Endothelial cell of hepatic sinusoid (primary cell): Measurements from ENCODE around the gene CBLN3.
"Not testable (repeated sequence)": the region's sequence is repeated elsewhere in the genome, so short reads cannot be mapped to it uniquely, and the experiment has no call there.

Experiments used
- in situ Hi-C: cut with HindIII; loops from 2 replicates; pipeline ENCODE4 v1.10.0; 2017; ENCODE audit warnings: low sequenced_read_pairs

Gene CBLN3

GRCh38 chr14:24429395-24430142 is at the start of gene CBLN3, which contains the start of gene KHNYN:
Gene CBLN3, minus strand, starts transcription at chr14:24429668. Its CDS starts 614 bp downstream, at chr14:24429054.
Gene KHNYN, plus strand, starts transcription at chr14:24429954. Its CDS starts 777 bp downstream, at chr14:24430731.
- in situ Hi-C loops, result no loop called here

- in situ Hi-C loops, result no loop called here
These were observed 45.8 kb upstream of the CBLN3 start for GRCh38 chr14:24475261-24475660.

DNA sequence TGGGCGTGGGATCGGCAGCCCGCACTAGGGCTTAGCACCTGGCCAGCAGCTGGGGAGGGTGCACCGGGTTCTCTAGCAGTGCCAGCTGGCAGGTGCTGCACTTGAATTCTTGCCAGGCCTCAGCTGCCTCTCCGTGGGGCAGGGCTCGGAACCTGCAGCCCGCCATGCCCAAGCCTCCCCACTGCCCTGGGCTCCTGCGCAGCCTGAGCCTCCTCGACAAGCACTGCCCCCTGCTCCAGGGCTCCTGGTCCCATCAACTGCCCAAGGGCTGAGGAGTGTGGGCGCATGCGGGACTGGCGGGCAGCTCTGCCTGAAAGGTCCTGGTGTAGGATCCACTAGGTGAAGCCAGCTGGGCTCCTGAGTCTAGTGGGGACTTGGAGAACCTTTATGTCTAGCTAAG is 43.7 kb upstream of the CBLN3 start:
- in situ Hi-C loops, result no loop called here

GRCh38 chr14:24470450-24470849 is 41.0 kb upstream of the CBLN3 start:
- in situ Hi-C loops, result not testable (repeated sequence)

DNA sequence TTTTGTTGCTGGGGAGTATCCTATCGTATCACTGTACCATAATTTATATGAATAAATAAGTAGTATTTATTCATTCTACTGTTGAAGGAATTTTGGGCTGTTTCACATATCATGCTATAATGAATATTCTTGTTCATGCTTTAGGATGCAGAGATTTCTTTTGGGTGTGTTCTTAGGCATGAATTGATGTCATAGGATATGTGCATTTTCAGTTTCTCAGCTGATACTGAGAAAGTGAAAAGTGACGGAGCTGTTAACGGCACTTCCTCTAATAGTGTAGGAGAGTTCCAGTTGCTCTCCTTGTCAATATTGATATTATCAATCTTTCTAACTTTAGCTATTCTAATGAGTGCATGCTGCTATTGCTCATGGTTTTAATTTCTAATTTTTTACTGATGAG is 36.3 kb upstream of the CBLN3 start:
- in situ Hi-C loops, result no loop called here

- in situ Hi-C loops, result no loop called here
These were observed 35.9 kb upstream of the CBLN3 start for GRCh38 chr14:24465368-24465767.

DNA sequence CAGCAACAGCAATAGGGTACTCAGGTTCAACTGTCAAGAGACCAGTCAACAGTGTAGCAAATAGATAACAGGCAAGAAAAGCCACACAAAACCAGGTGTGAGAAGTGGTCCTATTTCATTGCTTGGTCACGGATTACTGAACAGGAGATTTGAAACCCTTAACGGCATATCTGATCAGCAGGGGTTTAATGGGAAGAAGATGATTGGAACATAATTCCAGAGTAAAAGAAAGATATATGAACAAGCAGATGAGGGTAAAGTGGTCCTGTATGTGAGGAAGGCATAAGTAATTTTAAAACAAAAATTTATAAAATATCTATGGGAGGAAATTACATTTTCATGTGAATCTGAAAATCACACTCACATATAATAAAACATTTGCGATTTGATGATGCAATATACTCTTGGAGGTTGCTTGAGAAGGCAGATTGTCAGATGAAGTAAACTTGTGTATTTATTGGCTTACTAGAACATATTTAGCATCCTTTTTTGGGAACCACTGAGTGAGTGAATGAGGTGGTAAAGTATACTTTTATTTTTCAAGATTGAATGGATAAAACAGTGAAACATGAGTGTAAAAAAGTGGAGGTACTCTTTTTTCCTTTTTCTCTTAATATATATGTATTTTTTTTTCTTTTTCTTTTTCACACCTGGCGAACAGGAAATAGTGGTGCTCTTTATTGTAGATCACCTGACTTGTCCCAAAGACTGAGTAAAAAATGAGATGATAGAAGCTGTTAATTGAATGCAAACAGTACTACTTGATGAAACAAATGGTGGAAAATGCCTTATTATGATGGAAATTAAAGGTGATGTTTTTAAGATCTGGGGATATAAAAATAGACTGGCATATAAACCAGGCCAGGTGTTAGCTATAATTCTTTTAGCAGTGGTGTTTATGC is 34.7 kb upstream of the CBLN3 start:
- in situ Hi-C loops, result no loop called here

DNA sequence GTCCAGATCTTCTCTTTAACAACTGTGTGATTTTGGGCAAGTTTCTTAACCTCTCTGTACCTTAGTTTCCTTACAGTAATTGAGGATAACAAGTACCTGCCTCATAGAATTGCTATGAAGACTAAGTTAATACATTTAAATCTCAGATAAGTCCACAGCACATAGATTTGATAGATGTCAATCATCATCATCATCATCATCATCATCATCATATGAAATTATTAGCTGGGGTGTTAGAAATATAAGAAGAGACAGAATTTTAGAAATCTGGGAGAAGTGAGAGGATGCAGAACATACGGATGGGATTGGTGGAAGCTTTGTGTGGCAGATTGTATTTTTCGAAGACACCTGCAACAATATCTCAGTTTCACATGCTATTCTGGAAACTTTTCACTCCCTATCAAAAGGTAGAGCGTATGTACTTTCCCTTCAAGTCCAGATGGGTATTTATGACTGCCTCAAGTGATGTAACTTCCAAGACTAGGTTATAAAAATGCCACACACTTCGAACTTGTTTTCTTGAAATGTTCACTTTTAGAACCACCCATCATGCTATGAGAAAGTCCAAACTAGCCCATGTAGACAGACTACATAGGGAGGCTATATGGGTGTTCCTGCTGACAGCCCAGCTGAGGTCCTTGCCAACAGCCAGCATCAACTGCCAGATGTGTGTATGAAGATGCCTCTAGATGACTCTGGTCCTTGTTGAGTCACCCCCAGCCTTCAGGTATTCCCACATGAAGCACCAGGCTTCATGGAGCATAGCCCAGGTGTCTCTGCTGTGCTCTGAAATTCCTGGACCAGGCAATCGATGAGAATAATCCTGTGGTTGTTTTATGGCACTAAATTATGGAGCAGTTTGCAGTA is 33.8 kb upstream of the CBLN3 start:
- in situ Hi-C loops, result no loop called here

GRCh38 chr14:24461336-24461735 is 31.9 kb upstream of the CBLN3 start:
- in situ Hi-C loops, result no loop called here

DNA sequence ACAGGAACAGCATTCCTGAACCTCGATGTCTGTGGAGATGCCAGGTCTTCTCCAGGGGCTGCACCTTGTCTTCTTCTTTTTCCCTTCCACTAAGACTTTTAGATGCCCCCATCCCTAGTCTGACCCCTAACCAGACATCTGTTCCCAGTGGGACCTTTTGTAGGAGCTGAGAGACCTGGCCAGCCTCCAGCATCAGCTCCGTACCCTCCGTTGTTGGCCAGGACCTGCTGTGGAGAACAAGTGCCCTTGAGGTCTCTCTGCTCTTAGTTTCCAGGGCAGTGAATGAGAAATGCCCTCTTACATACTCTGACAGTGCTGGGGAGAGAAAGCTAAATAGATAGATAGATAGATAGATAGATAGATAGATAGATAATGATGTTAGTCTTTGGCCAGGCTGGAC is 29.9 kb upstream of the CBLN3 start:
- in situ Hi-C loops, result no loop called here

GRCh38 chr14:24458736-24459135 is 29.3 kb upstream of the CBLN3 start:
- in situ Hi-C loops, result no loop called here

- in situ Hi-C loops, result no loop called here
These were observed 27.5 kb upstream of the CBLN3 start for GRCh38 chr14:24456980-24457379.

GRCh38 chr14:24450828-24451227 is 21.4 kb upstream of the CBLN3 start:
- in situ Hi-C loops, result not testable (repeated sequence)

DNA sequence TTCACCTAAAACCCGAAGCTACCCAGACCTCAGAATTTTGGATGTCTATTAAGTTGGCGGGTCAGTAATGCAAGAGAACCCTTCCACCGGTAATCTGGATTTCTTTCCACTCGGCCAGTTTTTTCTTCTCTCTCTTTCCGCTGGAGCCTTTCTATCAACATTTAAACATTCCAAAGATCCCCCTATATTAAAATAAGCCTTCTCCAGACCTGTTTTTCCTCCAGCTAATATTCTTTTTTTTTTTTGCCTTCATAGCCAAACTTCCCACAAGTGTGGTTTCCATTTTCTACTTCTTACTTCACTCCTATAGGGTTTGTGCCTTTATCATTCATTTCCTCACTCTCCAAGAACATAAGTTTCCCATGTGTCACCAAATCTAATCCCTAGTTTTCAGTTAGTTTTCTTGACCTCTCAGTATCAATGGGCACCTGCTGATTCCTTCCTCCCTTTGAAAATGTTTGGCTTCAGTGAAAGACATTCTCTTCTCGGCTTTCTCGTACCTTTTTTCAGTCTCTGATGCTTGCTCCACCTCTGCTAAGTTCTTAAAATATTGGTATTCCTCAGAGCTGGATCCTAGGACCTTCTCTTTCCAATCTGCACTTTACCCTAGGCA is 13.7 kb upstream of the CBLN3 start:
- in situ Hi-C loops, result no loop called here

DNA sequence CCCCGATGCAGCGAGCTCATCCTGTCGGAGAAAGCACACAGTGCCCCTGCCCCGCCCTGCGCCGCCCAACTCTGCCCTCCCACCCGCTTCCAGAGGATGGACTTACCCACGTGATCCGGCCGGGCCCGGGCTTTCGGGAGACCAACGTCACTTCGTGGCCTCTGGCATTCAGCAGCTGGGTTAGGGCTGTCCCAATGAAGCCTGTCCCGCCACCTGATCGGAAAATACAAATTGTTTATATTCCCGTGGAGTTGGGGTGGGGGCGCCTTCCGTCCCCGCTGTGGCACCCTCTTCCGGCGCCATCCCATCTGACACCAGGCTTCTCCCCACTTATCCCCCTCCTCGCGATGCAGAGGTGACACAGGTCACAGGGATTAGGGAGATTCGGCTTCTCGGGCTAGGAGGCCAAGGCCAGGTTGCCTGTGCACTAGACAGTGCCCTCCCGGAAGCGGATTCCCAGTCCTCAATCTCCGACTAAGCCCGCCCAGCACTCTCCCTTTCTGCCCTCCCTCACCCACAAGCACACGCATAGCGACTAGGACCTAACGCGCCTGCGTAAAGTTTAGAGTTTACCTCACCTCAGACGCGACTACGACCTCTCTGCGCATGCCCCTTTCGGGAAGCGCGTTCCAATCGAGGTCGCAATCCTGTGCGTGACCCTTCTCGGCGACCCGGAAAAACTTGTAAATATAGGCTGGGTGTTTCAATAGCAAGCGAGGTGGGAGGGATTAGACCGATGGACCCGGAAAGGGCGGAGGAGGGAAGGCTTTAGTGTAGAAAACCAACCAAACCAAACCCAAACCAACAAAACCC is 13.0 kb upstream of the CBLN3 start, which contains the start of gene SDR39U1:
Gene SDR39U1, minus strand, starts transcription at position 537 of the 813 bp plus-strand sequence. Its CDS starts 7 bp downstream, at position 530.
- in situ Hi-C loops, result no loop called here

DNA sequence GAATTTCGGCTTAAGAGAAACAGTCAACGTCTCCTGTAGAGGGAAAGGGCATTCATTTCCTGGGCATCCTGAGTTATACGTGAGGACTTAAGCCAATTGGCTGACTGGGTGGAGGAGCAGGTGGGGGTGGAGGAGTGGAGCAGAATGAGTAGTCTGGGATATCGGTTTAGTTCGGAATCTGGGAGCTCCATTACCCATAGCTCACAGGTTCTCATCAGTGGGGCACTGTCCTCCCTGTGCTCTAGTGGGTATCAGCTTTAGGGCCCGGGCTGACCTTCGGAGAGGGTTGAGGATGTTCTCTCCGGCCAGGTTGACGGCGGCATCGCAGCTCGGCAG is 12.4 kb upstream of the CBLN3 start:
- in situ Hi-C loops, result no loop called here

- in situ Hi-C loops, result no loop called here
These were observed 12.0 kb upstream of the CBLN3 start for GRCh38 chr14:24441485-24441884.

DNA sequence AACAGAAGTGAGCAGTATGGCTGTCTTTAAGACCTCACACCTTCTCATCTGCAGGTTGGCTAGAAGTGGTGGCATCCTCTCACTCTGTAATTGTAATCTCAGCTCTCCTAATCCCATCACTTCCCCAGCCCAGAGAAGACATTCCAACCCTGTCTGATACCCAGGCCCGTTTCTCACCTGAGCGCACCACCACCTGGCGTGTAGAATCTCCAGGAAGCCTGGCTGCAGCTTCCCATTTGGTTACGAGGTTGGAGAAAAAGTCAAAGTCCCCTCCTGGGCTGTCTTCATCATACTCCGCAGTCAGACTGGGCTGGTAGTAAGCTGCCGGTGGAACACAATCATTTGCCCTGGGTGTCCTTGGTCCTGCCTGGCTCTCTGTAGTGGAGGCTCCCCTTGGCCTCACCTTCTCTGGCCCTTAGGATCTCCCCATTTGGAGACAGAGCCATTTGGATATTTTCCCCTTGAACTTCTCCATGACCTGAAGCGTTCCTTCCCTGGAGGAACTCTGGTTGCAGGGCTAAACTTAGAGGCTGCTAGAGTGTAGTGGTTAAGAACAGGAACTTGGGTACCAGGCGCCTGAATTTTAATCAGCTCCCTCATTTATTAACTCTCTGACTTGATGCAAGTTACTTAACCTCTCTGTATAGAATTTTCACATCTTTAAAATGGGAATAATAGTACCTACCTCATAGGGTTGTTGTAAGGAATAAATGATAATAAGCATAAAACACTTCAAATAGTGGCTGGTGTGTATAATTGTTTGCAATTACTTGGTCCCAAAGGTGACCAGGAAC is 11.3 kb upstream of the CBLN3 start:
- in situ Hi-C loops, result no loop called here
